ENCODE measurements around the gene CACNA1F. TPM values are rescaled to one million over a fixed set of nuclear protein-coding genes. Genes with fewer than 3 reads are reported as not detected.
A peak's percentile ranks its signal among the peaks of the same experiment; 100 is the strongest.

CACNA1F gene
- polyA plus RNA-seq, 3 donors: 0.73 TPM; not detected in 2

- H3K27me3 ChIP-seq (ENCODE audit: control insufficient read depth in 2 of 2, insufficient read depth in 2 of 2, low read length in 2 of 2): no peaks in the 10 kb centered on the region
- no peak for TF ChIP-seq CTCF (IDR thresholded peaks at IDR 0.05)
- no peak for DNase-seq
- peaks cover 2 to 3% (median 2%) of the 10 kb centered on the region in 3 donors for H3K27me3 Mint-ChIP-seq (ENCODE audit: low read depth in 3 of 3)
- H3K4me3 Mint-ChIP-seq: peak overlapping the region in 1 of 2 donors; percentile 79
- peak overlapping the region; percentile 65 to 87 for H3K27ac ChIP-seq (ENCODE audit: low read depth in 1 of 2, low read length in 2 of 2)
- H3K9me3 ChIP-seq (replicated peaks in 1 of 2; ENCODE audit: control insufficient read depth in 1 of 2, insufficient read depth in 1 of 2, low read length in 2 of 2): no peaks in the 10 kb centered on the region
- no peaks in the 10 kb centered on the region for H3K36me3 Mint-ChIP-seq
- no peaks in the 10 kb centered on the region for H4K20me1 ChIP-seq (ENCODE audit: insufficient read depth, low read length)
- intact Hi-C loops (cut with micrococcal nuclease): no loop called here
- H3K4me1 Mint-ChIP-seq: peaks cover 17% of the 10 kb centered on the region
- H3K9me3 Mint-ChIP-seq: peaks cover 0 to 26% (median 10%) of the 10 kb centered on the region in 7 donors
- H3K4me3 ChIP-seq (replicated peaks in 1 of 3; ENCODE audit: low read depth in 2 of 3, low read length in 3 of 3): peak overlapping the region in 1 of 3 experiments; percentile 74
- peaks cover 23 to 25% of the 10 kb centered on the region in 2 donors for H3K4me1 ChIP-seq (ENCODE audit: control insufficient read depth in 1 of 2, insufficient read depth in 2 of 2, low read length in 2 of 2)
- H3K79me2 ChIP-seq (ENCODE audit: insufficient read depth, low read length): peaks cover 15% of the 10 kb centered on the region
- 94% methylated on average over 3 of the region's 10 CpGs for WGBS (ENCODE audit: insufficient coverage)
- peak overlapping the region; percentile 71 for H3K4me2 ChIP-seq (replicated peaks; ENCODE audit: extremely low read depth, low read length, poor library complexity, severe bottlenecking)
- peak overlapping the region; percentile 81 for H2AFZ ChIP-seq (ENCODE audit: insufficient read depth, low read depth, low read length, poor library complexity, severe bottlenecking)
- no peaks in the 10 kb centered on the region for H3K36me3 ChIP-seq (replicated peaks in 1 of 2; ENCODE audit: control insufficient read depth in 1 of 2, insufficient read depth in 2 of 2, low read length in 2 of 2)
- peak overlapping the region; percentile 68 for H3K9ac ChIP-seq (ENCODE audit: insufficient read depth, low read length, poor library complexity, severe bottlenecking)
- peak overlapping the region in 6 of 7 donors; percentile 61 to 92 (median 82) for H3K27ac Mint-ChIP-seq
These were observed 1.7 kb downstream of the CACNA1F start for GRCh38 chrX:49231333-49232000.

- Histone ChIP-seq H4K20me1 (ENCODE audit: insufficient read depth, low read length) (no peaks in the 10 kb centered on the region), H2AFZ (ENCODE audit: insufficient read depth, low read depth, low read length, poor library complexity, severe bottlenecking) (peak overlapping the region; percentile 81)
- 0% methylated on average over 11 of the region's 44 CpGs for WGBS (ENCODE audit: insufficient coverage)
These were observed 2.5 kb downstream of the CACNA1F start for GRCh38 chrX:49230500-49231232.

More at GRCh38 chrX:49230500-49231232, 2.5 kb downstream of the CACNA1F start:
- DNase-seq: peak; percentile 49 to 60 (median 53)
- H3K27ac ChIP-seq (ENCODE audit: low read depth in 1 of 2, low read length in 2 of 2): peak overlapping the region; percentile 65 to 87
- Mint-ChIP-seq H3K9me3 (peaks cover 0 to 26% (median 10%) of the 10 kb centered on the region in 7 donors), H3K36me3 (no peaks in the 10 kb centered on the region), H3K4me1 (peaks cover 13% of the 10 kb centered on the region), H3K27me3 (ENCODE audit: low read depth in 3 of 3) (peaks cover 2 to 6% (median 4%) of the 10 kb centered on the region in 3 donors), H3K27ac (peak overlapping the region; percentile 78 to 92 (median 88)), H3K4me3 (peak overlapping the region; percentile 79 to 90)
- H3K36me3 ChIP-seq (replicated peaks in 1 of 2; ENCODE audit: control insufficient read depth in 1 of 2, insufficient read depth in 2 of 2, low read length in 2 of 2): no peaks in the 10 kb centered on the region
- peak; percentile 22 for TF ChIP-seq CTCF (IDR thresholded peaks at IDR 0.05)
- no peaks in the 10 kb centered on the region for H3K27me3 ChIP-seq (ENCODE audit: control insufficient read depth in 2 of 2, insufficient read depth in 2 of 2, low read length in 2 of 2)
- H3K79me2 ChIP-seq (ENCODE audit: insufficient read depth, low read length): peaks cover 7% of the 10 kb centered on the region
- H3K9me3 ChIP-seq (replicated peaks in 1 of 2; ENCODE audit: control insufficient read depth in 1 of 2, insufficient read depth in 1 of 2, low read length in 2 of 2): no peaks in the 10 kb centered on the region
- peak overlapping the region; percentile 68 for H3K9ac ChIP-seq (ENCODE audit: insufficient read depth, low read length, poor library complexity, severe bottlenecking)
- H3K4me2 ChIP-seq (replicated peaks; ENCODE audit: extremely low read depth, low read length, poor library complexity, severe bottlenecking): peak overlapping the region; percentile 71
- intact Hi-C loops (cut with micrococcal nuclease): no loop called here
- H3K4me3 ChIP-seq (replicated peaks in 1 of 3; ENCODE audit: low read depth in 2 of 3, low read length in 3 of 3): peak overlapping the region; percentile 31 to 74 (median 53)
- peaks cover 15 to 17% of the 10 kb centered on the region in 2 donors for H3K4me1 ChIP-seq (ENCODE audit: control insufficient read depth in 1 of 2, insufficient read depth in 2 of 2, low read length in 2 of 2)
